GM21526 (cell line): ENCODE data around the gene POLL.
"Not testable (repeated sequence)": the region's sequence is repeated elsewhere in the genome, so short reads cannot be mapped to it uniquely, and the experiment has no call there.

Experiments used
- ATAC-seq: cut with Tn5 transposase; IDR thresholded peaks from one replicate; pipeline ENCODE4 v1.9.1; 2021; ENCODE audit warnings: moderate library complexity; ENCODE audit not compliant: unreplicated experiment, low FRiP score

The POLL gene

DNA sequence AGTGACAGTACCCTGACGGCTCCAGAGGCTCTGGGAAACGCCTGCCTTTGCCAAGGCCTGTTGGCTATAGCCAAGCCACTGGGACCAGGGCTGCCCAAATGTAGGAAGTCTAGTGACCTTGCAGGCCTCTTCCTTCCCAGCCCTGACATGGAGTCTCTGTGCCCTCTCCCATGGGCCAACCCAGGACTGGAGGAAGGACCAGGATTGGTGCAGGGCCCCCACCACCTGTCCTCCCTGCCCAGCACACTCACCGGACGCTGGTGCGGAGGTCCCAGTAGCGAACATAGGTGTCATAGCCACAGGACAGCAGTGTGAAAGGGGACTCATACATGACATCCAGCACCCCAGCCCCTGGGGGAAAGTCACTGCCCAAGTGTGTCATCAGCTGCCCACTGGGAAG lies 24.0 kb upstream of the POLL start:
- ATAC-seq = no peak

DNA sequence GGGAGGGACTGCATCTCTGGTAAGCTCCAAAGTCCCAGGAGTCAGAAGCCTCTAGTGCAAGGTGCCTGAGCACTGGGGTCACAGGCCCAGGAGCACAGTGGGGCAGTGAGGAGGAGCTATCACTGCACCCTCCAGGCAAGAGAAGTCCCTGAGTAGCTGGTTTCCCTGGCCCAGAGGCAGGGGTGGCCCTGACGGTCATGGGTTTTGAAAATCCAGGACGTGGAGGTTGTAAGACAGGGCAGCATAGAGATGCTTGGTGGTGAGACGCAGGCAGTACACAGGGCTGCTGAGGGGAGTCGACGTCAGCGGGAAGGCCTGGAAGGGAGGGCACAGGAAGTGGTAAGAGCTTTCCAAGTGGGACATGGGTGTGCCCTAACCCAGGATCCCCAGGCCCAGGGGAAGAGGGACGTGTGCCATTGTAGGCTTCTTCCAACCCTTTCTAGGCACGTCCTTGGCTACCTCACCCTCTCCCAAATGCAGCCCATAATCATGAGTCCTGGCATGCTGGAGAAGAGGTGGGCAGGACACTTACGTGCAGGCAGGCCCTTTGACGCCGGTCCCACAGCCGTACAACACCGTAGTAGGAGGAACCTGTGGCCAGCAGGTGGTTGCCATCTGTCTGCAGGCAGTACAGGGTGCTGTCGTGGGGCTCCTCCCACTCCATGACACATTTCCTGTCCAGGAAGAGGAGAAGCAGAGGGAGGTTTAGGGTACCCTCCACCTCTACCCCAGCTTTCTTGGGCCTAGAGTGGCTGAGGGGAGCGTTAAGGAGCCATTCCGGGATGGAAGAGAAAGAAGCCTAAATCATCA lies 23.2 kb upstream of the POLL start:
- ATAC-seq = no peak

DNA sequence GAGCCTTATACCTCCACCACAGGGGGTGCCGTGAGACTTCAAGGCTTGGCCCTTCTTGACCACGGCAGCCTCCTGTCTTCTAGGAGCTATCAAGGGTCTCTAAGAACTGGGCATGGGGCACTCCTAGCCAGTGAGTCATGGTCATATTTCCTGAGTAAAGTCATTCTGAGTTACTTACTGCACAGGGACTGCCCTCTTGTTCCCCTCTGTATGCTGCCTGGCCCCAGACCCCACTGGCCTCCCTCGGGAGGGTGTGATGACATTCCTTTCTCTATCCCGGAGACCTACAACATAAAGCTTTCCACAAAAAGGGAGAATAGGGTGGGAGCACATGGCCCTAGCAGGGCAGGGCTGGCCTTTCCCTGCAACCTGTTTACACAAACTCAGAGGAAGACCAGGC lies 21.4 kb upstream of the POLL start:
- ATAC-seq = no peak

DNA sequence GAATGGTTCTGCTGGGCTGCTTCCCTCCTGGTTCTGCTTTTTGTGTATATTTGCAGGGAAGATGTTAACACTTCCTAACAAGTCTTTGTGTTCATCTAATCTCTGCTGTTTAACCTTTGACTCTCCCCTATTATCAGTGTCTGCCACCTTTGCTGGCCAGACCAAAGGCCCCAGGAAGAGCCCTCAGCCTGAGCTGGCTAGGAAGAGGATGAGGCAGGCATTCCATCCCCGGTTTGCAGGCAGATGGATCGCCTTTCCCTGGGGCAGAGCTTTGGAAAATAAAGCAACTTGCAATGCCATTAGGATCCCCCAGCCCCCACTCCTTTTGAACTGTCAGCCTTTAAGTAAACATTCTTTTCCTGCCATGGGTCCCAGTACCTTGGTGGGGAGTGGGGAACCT lies 19.1 kb upstream of the POLL start:
- no peak for ATAC-seq

DNA sequence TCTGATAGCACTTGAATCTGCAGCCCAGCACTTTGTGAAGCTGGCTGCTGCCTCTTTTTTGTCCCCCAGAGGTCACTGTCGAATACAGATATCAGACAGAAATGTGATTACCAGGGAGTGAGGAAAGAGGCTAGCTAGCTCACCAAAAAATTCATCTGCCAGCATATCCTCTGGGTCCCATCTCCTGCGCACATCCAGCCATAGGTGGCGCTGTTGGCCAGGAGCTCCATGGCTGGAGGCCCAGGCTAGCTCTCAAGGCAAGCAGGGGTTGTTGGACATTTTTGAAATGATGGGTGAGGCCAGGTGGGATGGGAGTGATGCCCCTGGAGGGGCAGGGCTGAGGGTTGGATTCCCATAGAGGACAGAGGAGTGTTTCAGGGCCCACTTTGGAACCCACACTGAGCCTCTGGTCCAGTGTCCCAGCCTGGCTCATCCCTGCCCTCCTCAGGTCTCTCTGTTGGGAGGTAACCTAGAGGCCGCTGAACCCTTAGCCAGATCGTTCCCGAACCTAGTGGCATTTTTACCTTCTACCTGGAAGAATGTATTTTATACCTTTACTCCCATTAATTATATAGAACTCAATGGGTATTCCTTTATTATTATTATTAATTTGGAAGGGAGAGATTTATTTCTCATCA lies 14.8 kb upstream of the POLL start:
- peak; percentile 62 for ATAC-seq

DNA sequence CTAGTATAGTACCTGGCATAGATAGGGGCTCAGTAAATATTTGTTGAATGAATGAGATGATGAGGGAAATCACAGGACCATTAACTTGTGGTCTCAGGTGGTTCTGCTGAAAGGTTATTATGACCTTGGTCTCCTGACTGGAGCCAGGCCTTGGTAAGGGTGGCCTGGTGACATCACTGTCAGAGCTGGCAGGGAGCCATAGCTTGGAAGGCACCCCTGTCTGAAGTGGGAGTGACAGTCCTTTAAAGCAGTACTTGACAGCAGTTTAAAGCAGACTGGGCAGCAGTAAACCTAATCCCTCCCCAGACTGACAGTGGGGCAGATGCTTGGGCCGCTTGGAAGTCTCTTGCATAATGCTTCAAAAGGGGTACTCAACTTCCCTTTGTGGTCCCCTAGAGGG lies 13.5 kb upstream of the POLL start:
- no peak for ATAC-seq

DNA sequence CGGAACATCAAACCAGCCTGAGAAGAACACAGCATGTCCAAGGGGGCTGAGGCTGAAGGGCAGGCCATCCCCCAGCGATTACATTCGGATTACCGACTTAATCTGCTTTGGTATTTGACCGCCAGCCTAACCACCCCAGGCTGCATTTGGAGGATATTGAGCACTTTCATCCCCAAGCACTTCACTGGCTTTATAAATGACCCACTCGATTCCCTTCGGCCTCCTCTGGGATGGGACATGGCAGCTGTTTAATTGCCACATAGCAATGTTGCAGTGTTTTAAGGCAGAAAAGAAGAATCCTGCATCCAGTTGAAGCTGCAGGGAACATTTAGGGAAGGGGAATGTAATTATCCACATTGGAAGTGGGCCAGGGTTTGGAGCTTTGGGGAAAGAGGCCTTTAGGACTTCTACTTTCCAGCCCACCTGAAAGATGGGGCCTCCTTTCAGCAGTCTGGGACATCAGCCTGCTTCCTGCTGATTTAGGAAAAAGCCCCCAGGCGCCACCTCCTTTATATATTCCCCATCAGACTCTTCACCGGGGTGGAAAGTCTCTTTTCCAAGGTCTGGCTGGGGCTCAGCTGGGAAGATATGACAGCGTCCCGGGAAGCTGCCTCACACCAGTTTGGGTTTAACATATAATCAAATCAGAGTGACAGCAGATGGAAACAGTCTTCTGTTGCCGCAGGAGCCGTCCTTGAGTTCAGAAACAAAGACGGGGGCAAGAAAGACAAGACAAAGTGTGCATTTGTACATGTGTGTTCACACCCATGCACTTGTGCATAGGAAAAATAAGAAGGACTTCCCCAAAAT lies 9.2 kb upstream of the POLL start:
- ATAC-seq = no peak

DNA sequence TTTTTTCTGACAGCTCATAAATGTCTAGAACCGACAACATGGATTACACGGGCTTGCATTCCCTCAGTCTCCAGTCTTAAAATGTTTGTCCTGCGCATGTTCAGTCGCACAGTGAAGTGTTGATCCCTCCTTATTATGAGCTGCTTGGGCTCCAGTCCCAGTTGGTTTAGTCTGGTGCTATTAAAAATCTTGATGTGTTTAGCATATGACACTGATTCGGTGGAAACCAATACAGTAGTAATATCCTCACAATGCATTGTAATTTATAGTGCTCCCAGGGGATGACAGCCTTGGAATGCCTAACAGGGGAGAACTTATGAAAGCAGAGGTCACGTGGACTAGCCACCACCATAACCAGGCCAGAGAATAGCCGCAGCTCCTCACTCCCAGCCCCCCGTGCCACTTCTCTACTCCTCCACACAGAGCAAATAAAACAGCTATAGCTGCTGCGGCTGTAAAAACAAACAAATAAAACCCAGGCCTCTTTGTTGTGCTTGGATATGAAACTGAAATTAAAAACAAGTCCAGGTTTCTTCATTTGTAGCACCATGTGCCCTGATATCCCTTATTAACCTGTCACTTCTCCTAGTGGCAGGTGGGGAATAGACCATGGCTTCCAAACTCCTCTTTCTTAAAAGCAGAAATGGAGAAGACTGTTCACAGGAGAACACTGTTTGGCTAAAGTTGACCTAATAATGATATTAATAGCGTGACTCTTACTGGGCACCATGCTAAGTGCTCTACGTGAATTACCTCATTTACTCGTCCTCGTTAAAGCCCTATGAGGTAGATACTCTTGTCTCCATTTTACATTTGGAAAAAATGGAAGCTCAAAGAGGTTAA lies 7.8 kb upstream of the POLL start:
- ATAC-seq = no peak

DNA sequence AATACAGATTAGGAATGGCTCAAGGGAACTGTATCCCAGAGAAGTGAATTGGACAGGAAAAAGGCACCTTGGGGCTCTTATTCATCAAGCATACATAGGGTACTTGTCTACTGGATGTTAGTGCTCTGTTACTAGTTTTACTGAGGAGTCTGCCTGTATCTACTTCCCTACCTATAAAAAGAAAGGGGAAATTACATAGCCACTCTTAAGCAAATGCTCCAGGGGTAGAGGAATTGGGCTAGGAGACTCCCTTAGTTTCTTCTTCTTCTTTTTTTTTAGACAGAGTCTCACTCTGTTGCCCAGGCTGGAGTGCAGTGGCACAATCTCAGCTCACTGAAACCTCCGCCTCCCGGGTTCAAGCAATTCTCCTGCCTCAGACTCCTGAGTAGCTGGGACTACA lies 5.3 kb upstream of the POLL start:
- ATAC-seq = not testable (repeated sequence)

DNA sequence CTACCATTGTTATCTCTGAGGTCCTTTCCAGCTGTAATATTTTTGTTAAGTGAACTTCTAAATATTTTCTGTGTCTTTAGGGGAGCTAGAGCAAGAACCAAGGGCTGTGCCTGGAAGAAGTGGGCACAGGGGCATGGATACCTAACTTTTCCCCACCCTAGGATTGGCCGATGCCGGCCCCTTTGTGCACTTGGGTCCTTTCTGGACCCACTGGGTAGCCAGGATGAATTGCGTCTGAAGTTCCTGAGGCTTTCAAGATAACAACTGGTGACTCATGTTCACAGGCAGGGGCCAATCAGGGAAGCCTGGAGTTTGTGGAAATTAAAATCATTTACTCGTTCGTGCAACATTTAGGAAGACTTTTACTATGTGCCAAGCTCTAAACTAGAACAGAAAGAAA lies 822 bp upstream of the POLL start:
- no peak for ATAC-seq

DNA sequence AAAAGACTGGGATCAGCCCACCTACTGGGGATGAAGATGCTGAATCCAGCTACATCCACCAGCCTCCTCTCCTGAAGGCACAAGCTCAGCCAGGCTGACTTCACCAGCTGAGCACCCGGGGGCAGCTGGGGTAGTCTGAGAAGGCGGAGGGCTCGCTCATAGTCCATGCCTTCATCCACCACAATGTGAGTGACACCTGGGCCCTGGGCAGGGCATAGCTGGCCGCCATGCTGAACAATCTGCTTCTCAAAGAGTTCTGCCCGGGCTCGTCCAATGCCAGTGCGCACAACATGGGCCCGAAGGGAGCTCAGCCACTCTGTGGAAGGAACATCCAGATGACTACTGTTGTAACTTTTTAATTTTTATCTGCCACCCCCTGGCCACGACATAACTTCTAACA lies 2.2 kb downstream of the POLL start:
- ATAC-seq = no peak

DNA sequence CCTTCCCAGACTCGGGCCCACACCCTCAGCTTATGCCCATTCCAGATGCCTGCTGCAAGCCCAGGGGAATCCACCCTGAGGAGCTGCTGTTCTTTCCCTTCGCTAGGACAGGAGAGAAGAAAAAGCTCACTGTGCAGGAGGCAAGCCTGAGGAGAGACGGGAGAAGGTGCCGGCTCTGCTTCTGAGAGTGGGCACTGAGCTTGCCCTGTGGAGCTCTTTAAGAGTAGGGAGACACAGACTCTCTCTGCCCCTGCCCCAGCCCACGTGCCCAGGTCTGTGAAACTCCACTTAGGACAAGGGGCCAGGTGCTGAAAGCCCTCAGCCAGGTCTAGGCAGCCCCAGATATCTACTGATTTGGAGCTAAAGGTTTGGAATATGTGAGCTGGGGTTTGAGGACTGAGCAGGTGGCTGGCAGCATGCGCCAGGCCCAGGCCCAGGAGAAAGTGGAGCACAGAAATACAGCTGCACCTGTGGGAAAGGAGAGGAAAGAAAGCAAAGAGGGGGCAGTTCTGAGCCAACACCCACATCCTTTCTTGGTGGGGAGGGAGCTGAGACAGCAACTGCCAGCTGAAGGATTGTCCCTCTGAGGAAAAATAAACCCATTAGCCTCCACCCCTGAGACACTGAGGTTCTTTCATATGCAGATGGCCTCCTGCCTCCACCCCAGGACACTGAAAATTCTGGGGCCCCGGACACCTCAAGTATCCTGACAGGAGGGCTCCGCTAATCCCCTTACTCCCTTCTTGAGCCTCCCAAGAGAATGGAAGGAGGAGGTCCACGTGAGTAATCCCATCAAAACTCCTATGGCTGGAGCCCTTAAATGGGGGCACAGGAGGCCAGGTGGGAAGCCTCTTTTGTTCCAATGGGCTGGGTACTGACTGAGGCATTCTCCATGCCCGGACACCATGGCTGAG lies 7.3 kb downstream of the POLL start:
- no peak for ATAC-seq

DNA sequence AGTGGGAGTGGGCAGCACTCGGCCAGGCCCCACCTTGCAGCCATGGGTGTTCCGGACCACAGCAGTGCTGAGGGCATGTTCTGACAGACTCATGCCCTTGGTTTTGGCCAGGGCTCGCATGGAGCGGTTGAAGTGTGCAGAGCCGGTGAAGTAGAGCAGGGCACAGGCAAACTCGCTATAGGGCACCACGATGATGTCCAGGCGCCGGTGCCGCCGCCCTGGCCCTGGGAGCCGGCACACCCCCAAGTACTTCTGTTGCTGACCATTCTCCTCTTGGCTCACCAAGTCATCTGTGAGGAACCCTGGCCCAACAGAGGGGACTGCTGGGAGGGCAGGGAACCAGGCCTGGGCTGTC lies 8.6 kb downstream of the POLL start:
- no peak for ATAC-seq

DNA sequence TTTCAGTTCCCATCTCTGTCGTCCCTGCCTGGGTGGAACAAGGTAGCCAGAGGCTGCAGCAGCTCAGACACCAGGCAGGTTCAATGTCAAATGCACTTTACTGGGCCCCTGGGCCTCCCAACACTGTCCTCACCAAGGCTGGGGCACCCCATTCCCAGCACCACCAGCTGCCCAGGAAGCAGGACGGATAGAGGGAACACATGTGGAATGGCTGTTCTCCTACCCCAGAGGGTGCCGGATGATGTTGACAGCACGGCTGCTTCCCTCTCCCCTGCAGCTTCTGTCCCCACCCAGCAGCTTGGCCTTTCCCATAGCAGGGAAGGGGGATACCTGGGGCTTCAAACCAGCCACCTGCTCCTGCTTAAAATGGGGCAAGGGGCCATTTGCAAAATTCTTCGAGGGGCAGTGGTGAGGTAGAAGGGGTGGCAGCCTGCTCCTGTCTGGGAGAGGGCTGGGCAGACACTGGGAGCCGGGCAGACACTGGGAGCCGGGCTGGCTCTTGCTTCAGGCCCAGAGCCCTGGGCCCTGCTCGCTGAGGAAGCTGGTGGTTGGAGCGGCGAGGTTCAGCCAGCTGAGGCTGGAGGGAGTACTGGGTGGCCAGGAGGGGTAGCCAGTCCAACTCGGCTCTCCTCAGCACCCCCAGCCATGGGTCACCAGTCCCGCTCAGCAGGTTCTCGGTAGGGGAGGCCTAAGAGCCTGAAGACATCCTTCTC lies 9.1 kb downstream of the POLL start:
- no peak for ATAC-seq

DNA sequence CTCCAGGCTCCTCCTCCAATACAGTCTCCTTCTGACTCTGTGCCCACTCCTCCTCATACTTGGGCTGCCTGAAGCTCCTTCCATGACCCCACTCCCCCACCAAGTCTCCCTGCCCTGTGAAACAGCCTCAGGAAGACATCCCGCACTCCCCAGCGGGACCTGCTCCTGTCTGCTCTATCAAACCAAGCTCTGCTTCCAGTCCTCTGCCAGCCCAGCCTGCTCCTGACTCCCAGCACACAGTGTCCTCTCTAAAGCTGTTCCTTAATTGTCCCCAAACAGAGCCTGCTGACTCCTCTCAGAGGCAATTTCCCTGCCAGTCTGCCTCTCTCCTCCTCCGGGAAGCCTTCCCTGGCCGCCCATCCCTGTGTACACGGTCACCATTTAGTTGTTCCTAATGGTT lies 9.9 kb downstream of the POLL start:
- ATAC-seq = no peak

DNA sequence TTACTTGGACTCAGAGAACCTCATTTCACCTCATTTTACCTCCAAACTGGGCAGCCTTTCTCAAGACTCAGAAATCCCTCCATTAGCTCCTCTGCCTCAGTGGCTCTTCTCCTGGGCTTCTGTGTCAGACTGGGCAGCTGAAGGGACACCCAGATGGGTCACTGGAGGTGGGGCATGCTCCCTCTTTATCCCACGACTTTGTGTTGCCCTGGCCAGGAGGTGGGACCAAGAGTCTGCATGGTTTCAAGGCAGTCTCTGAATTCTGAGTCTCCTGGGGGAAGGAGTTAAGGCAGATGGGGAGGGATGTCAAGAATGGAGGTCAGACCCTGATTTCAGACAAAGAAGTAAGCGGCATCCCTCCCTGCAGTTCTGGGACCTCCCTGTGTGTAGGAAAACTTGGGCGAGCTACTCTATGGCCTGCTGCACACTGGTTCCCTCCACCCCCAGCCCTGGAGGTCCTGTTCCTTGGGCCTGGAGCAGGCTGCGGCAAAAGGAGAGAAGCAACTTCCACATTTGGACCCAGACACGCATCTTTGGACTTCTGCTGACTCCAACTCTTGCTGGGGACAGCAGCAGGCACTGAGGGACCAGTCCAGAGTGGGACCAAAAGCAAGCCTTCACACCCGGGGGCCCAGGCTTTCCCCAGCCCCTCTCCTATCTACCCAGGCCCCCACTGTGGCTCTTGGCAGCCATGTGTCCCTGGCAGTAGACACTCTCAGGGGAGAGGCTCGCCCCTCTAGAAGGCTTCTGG lies 10.8 kb downstream of the POLL start:
- ATAC-seq = no peak

DNA sequence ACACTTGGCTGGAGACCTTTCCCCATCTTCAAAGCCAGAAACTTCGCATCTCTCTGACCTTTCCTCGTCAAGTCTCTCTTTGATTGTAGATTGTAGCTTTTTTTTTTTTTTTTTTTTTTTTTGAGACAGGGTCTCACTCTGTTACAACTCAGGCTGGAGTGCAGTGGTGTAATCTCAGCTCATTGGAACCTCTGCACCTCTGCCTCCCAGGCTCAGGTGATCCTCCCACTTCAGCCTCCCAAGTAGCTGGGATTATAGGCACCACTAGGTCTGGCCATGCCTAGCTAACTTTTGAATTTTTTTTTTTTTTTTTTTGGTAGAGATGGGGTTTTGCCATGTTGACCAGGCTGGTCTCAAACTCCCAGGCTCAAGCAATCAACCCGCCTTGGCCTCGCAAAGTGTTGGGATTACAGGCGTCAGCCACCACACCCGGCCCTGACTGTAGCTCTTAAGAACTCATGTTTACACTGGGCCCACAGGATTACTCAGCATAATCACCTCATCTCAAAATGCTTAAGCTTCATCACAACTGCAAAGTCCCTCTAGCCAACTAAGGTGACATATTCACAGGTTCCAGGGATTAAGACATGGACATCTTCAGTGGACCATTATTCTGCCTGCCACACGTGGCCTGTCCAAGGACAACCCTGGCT lies 11.7 kb downstream of the POLL start:
- ATAC-seq = no peak
